GM23338 (cell line): Measurements from ENCODE around the gene OTOG. TPM values are rescaled to one million over a fixed set of nuclear protein-coding genes. Genes with fewer than 3 reads are reported as not detected.

Experiments
- ATAC-seq: fragments of 200-7000 bp; cut with Tn5 transposase; 3 replicates; pipeline ENCODE4 v1.9.1; 2020
- DNase-seq: peaks from one replicate; pipeline ENCODE4 v3.0.0-alpha.2; 2015; ENCODE audit warnings: low spot score
- H2AFZ ChIP-seq: fragments of 200-600 bp; sonication (generic); 2 replicates; pipeline ENCODE4 v1.8.0; 2016; ENCODE audit warnings: antibody characterized with exemption, mild to moderate bottlenecking, moderate library complexity
- H3F3A ChIP-seq: fragments of 200-600 bp; sonication (generic); replicated peaks from 2 replicates; pipeline ENCODE4 v1.8.0; 2017; ENCODE audit warnings: antibody characterized with exemption, mixed run types, low read depth
- H3K27ac ChIP-seq: fragments of 200-600 bp; sonication (generic); 2 replicates; pipeline ENCODE4 v1.6.1; 2016; ENCODE audit warnings: low read depth
- H3K27me3 ChIP-seq: fragments of 200-600 bp; sonication (generic); 2 replicates; pipeline ENCODE4 v1.8.0; 2016; ENCODE audit warnings: mild to moderate bottlenecking, mixed run types, moderate library complexity; ENCODE audit not compliant: insufficient read depth
- H3K36me3 ChIP-seq: fragments of 200-600 bp; sonication (generic); 2 replicates; pipeline ENCODE4 v1.8.0; 2016; ENCODE audit warnings: mild to moderate bottlenecking; ENCODE audit not compliant: insufficient read depth
- H3K4me1 ChIP-seq: fragments of 200-600 bp; sonication (generic); 2 replicates; pipeline ENCODE4 v1.8.0; 2016; ENCODE audit warnings: mild to moderate bottlenecking, moderate library complexity; ENCODE audit not compliant: insufficient read depth
- H3K4me2 ChIP-seq: fragments of 200-600 bp; sonication (generic); 2 replicates; pipeline ENCODE4 v1.7.1; 2017; ENCODE audit warnings: mixed run types
- H3K4me3 ChIP-seq: fragments of 200-600 bp; sonication (generic); 2 replicates; pipeline ENCODE4 v1.6.1; 2016; ENCODE audit warnings: mixed run types
- H3K79me2 ChIP-seq: fragments of 200-600 bp; sonication (generic); replicated peaks from 2 replicates; pipeline ENCODE4 v1.8.0; 2017; ENCODE audit warnings: mild to moderate bottlenecking; ENCODE audit not compliant: insufficient read depth
- H3K9me2 ChIP-seq: fragments of 200-600 bp; sonication (generic); 2 replicates; pipeline ENCODE4 v1.8.0; 2017; ENCODE audit not compliant: insufficient read depth
- H4K20me1 ChIP-seq: fragments of 200-600 bp; sonication (generic); replicated peaks from 2 replicates; pipeline ENCODE4 v1.8.0; 2017; ENCODE audit warnings: mild to moderate bottlenecking; ENCODE audit not compliant: insufficient read depth
- H3K27ac Mint-ChIP-seq: 2 replicates; pipeline ENCODE4 v1.8.0; 2020; ENCODE audit warnings: inconsistent platforms, mild to moderate bottlenecking, moderate library complexity, mixed read lengths
- H3K27me3 Mint-ChIP-seq: 3 replicates; pipeline ENCODE4 v1.8.0; 2022; ENCODE audit warnings: low read depth, mild to moderate bottlenecking, moderate library complexity, mixed read lengths, inconsistent platforms; ENCODE audit not compliant: insufficient read depth, poor library complexity
- H3K36me3 Mint-ChIP-seq: 3 replicates; pipeline ENCODE4 v1.8.0; 2021; ENCODE audit warnings: low read depth, mild to moderate bottlenecking, inconsistent platforms, moderate library complexity, mixed read lengths
- H3K4me1 Mint-ChIP-seq: 3 replicates; pipeline ENCODE4 v1.8.0; 2020; ENCODE audit warnings: mild to moderate bottlenecking, inconsistent platforms, mixed read lengths
- H3K4me3 Mint-ChIP-seq: 3 replicates; pipeline ENCODE4 v1.8.0; 2021; ENCODE audit warnings: moderate library complexity, mild to moderate bottlenecking, inconsistent platforms, mixed read lengths
- H3K9me3 Mint-ChIP-seq: 3 replicates; pipeline ENCODE4 v1.8.0; 2020; ENCODE audit warnings: moderate library complexity, mild to moderate bottlenecking, inconsistent platforms, mixed read lengths
- CREB1 ChIP-seq: fragments of 250-450 bp; sonication (Bioruptor Pico); IDR thresholded peaks from 2 replicates; pipeline ENCODE4 v1.5.0; 2020; ENCODE audit warnings: low read depth, mild to moderate bottlenecking, moderate library complexity
- CTCF ChIP-seq, 2 experiments: fragments of 200-600 bp in 1 of 2; sonication (generic) in 1 of 2; conservative IDR thresholded peaks; 2 replicates each; pipeline versions ENCODE4 v1.5.1 to v1.6.1; 2016 to 2017; ENCODE audit warnings: antibody characterized with exemption in 2 of 2, low read depth in 2 of 2, mild to moderate bottlenecking in 2 of 2, moderate library complexity in 1 of 2
- ETS1 ChIP-seq: IDR thresholded peaks from 2 replicates; pipeline ENCODE4 v1.6.1; 2016; ENCODE audit warnings: antibody characterized with exemption
- EZH2 ChIP-seq: fragments of 200-600 bp; sonication (generic); IDR thresholded peaks from one replicate; pipeline ENCODE4 v1.8.0; 2017; ENCODE audit warnings: antibody characterized with exemption, mild to moderate bottlenecking, low read depth; ENCODE audit not compliant: unreplicated experiment
- JUNB ChIP-seq: IDR thresholded peaks from one replicate; pipeline ENCODE4 v1.6.1; 2016; ENCODE audit warnings: antibody characterized with exemption; ENCODE audit not compliant: unreplicated experiment
- NANOG ChIP-seq: IDR thresholded peaks from 2 replicates; pipeline ENCODE4 v1.6.1; 2016; ENCODE audit warnings: antibody characterized with exemption, borderline replicate concordance
- POLR2AphosphoS5 ChIP-seq: IDR thresholded peaks from 2 replicates; pipeline ENCODE4 v1.6.1; 2016; ENCODE audit warnings: antibody characterized with exemption, low read depth
- ZNF114 ChIP-seq: fragments of 250-450 bp; sonication (Bioruptor Pico); IDR thresholded peaks from 2 replicates; pipeline ENCODE4 v1.5.0; 2020; ENCODE audit warnings: mild to moderate bottlenecking, moderate library complexity
- ZNF331 ChIP-seq: fragments of 250-450 bp; sonication (Bioruptor Pico); IDR thresholded peaks from 2 replicates; pipeline ENCODE4 v1.5.0; 2020; ENCODE audit warnings: low read depth, mild to moderate bottlenecking, moderate library complexity
- ZNF462 ChIP-seq: fragments of 250-450 bp; sonication (Bioruptor Pico); IDR thresholded peaks from 2 replicates; pipeline ENCODE4 v1.5.0; 2020; ENCODE audit warnings: mild to moderate bottlenecking, moderate library complexity
- polyA plus RNA-seq: library from polyadenylated mRNA; unstranded; fragments of >200 nt; fragmentation: Nextera tagmentation; extraction: Ambion mirVana; gene quantifications from 2 replicates; pipeline ENCODE4 v1.2.1, GENCODE V29; 2016
- total RNA-seq: library from RNA; depleted of rRNA; stranded (reverse); fragments of >200 nt; shearing (Covaris generic); gene quantifications from 2 replicates; pipeline ENCODE4 v1.2.3, GENCODE V29; 2014

OTOG gene
- total and polyA plus RNA-seq, 2 experiments from 2014 or later: 0.40 to 0.52 TPM

GRCh38 chr11:17588721-17589120, 41.7 kb downstream of the OTOG start (continued):
- TF ChIP-seq ZNF462 (CRISPR knock-in tag) (no peak), ZNF114 (CRISPR knock-in tag) (no peak), JUNB (no peak), CREB1 (no peak), NANOG (no peak), ZNF331 (no peak), EZH2 (no peak), ETS1 (no peak), POLR2AphosphoS5 (no peak)

- peaks cover 6% of the 10 kb centered on the region for H3K27me3 Mint-ChIP-seq
- Histone ChIP-seq H3K79me2 (no peaks in the 10 kb centered on the region), H3K27me3 (no peaks in the 10 kb centered on the region), H4K20me1 (no peaks in the 10 kb centered on the region), H3K36me3 (no peaks in the 10 kb centered on the region), H3K4me3 (no peak overlapping the region), H3K27ac (no peak overlapping the region), H2AFZ (no peak overlapping the region), H3K4me1 (no peaks in the 10 kb centered on the region), H3K4me2 (no peak overlapping the region), H3K9me2 (no peaks in the 10 kb centered on the region), H3F3A (no peaks in the 10 kb centered on the region)
- peaks cover 3% of the 10 kb centered on the region; the same call in 1 of the 3 replicates for H3K36me3 Mint-ChIP-seq
- DNase-seq: no peak
- TF ChIP-seq CTCF (conservative IDR thresholded peaks at IDR 0.05; ENCODE audit: low read depth in 2 of 2): no peak
- H3K4me3 Mint-ChIP-seq: no peak overlapping the region
- H3K4me1 Mint-ChIP-seq: no peaks in the 10 kb centered on the region
- ATAC-seq: no peak
- H3K27ac Mint-ChIP-seq: no peak overlapping the region
- peaks cover 3% of the 10 kb centered on the region; the same call in 1 of the 3 replicates for H3K9me3 Mint-ChIP-seq
These were observed 43.4 kb downstream of the OTOG start for GRCh38 chr11:17590463-17590862.
